Umbilical cord (tissue), 2 donors: ENCODE results near the gene CTIF. TPM values are rescaled to one million over a fixed set of nuclear protein-coding genes. Genes with fewer than 3 reads are reported as not detected.

ENCODE experiments used
- DNase-seq: peaks from one replicate; pipeline ENCODE4 v3.0.0-alpha.2; 2015; ENCODE audit warnings: low spot score
- total RNA-seq: library from RNA; depleted of rRNA; stranded (reverse); fragments of >200 nt; gene quantifications from one replicate; pipeline ENCODE4 v1.2.3, GENCODE V29; 2014; ENCODE audit warnings: low replicate concordance; ENCODE audit not compliant: insufficient read depth

Gene CTIF
- total RNA-seq, 1 donor from 2014 or later: 39.7 TPM

- DNase-seq: peak; percentile 43
These were observed 81.2 kb downstream of the CTIF start for GRCh38 chr18:48620071-48620470.

GRCh38 chr18:48621240-48621639 lies 82.4 kb downstream of the CTIF start:
- DNase-seq: no peak

GRCh38 chr18:48621815-48622555 lies 83.2 kb downstream of the CTIF start:
- DNase-seq: no peak

- no peak for DNase-seq
These were observed 84.1 kb downstream of the CTIF start for GRCh38 chr18:48622911-48623431.

GRCh38 chr18:48623468-48624235 lies 84.8 kb downstream of the CTIF start:
- DNase-seq: peak; percentile 63

GRCh38 chr18:48624856-48625255 lies 86.0 kb downstream of the CTIF start:
- no peak for DNase-seq

- no peak for DNase-seq
These were observed 88.4 kb downstream of the CTIF start for GRCh38 chr18:48627216-48627615.

- peak; percentile 24 for DNase-seq
These were observed 91.0 kb downstream of the CTIF start for GRCh38 chr18:48629730-48630324.

- DNase-seq: no peak
These were observed 93.0 kb downstream of the CTIF start for GRCh38 chr18:48631851-48632250.

- no peak for DNase-seq
These were observed 93.9 kb downstream of the CTIF start for GRCh38 chr18:48632676-48633257.

- DNase-seq: no peak
These were observed 95.7 kb downstream of the CTIF start for GRCh38 chr18:48634491-48634890.

GRCh38 chr18:48634975-48635374 lies 96.1 kb downstream of the CTIF start:
- no peak for DNase-seq

- DNase-seq: no peak
These were observed 97.0 kb downstream of the CTIF start for GRCh38 chr18:48635806-48636205.

GRCh38 chr18:48636436-48636835 lies 97.6 kb downstream of the CTIF start:
- no peak for DNase-seq

- DNase-seq: no peak
These were observed 98.5 kb downstream of the CTIF start for GRCh38 chr18:48637081-48637990.

GRCh38 chr18:48638451-48638850 lies 99.6 kb downstream of the CTIF start:
- no peak for DNase-seq

GRCh38 chr18:48638896-48639771 lies 100.3 kb downstream of the CTIF start:
- no peak for DNase-seq

GRCh38 chr18:48639772-48640432 lies 101.1 kb downstream of the CTIF start:
- no peak for DNase-seq

GRCh38 chr18:48640566-48641270 lies 101.9 kb downstream of the CTIF start:
- no peak for DNase-seq
